Subcutaneous adipose tissue (tissue), 4 donors: ENCODE data around the gene GABBR1. TPM values are rescaled to one million over a fixed set of nuclear protein-coding genes. Genes with fewer than 3 reads are reported as not detected.

Experiments used
- total RNA-seq, 4 donors: library from RNA; depleted of rRNA; stranded (reverse); fragments of >200 nt; gene quantifications; one replicate each; pipeline ENCODE4 v1.1.0, GENCODE V29; 2016
- TF ChIP-seq, protein P1 (sequence below): fragments of 450-650 bp; IDR thresholded peaks from one replicate; pipeline ENCODE4 v1.5.1; 2016; ENCODE audit warnings: low read depth, mild to moderate bottlenecking, control low read depth, antibody characterized with exemption, moderate library complexity

The GABBR1 gene
- 10 to 100 TPM; 20.6 to 31.0 (median 25.0) TPM for total RNA-seq

DNA sequence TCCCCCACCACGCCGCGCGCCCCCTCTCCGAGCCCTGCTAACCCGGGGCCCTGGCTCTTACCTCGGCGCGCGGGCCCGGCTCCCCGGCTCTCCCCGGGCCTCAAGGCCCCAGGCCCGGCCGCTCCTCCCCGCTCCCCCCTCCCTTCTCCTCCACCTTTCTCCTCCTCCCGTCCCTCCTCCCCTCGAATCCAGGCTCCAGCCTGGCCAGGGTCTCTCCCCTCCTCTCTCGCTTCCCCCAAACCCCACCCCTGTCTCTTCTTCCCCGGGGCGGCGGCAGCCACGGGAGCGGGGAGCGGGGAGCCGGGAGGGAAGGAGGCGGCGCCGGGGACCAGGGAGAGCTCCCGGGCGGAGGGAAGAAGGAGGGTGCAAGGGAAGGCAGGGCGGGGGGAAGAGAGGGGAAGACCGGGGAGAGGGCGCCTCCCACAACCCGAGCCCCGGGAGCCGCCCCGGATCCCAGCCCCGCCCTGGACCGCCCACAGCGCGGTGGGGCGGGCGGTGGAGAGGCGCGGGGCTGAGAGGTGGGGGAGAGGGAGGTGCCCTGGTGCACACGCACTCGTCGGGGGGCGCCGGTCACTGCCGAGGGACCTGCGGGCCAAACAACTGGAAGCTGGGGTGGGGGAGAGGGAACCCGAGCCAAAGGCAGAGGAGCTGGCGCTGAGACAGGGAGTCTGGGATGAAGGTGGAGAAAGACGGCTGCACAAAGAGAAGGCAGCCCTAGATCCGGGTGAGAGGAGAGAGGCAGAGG lies at the start of gene GABBR1:
GABBR1 (minus strand) TSS at position 395 of the 745 bp plus-strand sequence. CDS start 798 bp downstream, outside the sequence.
- TF ChIP-seq, protein P1, sequence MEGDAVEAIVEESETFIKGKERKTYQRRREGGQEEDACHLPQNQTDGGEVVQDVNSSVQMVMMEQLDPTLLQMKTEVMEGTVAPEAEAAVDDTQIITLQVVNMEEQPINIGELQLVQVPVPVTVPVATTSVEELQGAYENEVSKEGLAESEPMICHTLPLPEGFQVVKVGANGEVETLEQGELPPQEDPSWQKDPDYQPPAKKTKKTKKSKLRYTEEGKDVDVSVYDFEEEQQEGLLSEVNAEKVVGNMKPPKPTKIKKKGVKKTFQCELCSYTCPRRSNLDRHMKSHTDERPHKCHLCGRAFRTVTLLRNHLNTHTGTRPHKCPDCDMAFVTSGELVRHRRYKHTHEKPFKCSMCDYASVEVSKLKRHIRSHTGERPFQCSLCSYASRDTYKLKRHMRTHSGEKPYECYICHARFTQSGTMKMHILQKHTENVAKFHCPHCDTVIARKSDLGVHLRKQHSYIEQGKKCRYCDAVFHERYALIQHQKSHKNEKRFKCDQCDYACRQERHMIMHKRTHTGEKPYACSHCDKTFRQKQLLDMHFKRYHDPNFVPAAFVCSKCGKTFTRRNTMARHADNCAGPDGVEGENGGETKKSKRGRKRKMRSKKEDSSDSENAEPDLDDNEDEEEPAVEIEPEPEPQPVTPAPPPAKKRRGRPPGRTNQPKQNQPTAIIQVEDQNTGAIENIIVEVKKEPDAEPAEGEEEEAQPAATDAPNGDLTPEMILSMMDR = no peak

DNA sequence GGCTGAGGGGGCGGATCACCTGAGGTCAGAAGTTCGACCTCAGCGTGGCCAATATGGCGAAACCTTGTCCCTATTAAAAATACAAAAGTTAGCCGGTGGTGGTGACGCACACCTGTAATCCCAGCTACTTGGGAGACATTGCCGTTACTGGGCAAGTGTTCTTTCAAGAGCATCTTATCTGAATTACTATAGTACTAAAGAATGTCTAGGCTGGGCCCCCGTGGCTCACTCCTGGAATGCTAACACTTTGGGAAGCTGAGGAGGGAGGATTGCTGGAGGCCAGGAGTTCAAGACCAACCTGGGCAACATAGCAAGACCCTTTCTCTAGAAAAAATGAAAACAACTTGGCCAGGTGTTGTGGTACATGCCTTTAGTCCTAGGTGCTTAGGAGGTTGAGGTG lies 48.8 kb upstream of the GABBR1 start:
- TF ChIP-seq, protein P1 = no peak

GRCh38 chr6:29680904-29681303 lies 47.9 kb upstream of the GABBR1 start, which contains the start of gene ZFP57:
ZFP57 (minus strand) TSS chr6:29681152; CDS start chr6:29677003, 4,149 bp downstream.
- TF ChIP-seq, protein P1 = no peak

GRCh38 chr6:29680416-29680815 lies 47.4 kb upstream of the GABBR1 start:
- TF ChIP-seq, protein P1 = no peak

DNA sequence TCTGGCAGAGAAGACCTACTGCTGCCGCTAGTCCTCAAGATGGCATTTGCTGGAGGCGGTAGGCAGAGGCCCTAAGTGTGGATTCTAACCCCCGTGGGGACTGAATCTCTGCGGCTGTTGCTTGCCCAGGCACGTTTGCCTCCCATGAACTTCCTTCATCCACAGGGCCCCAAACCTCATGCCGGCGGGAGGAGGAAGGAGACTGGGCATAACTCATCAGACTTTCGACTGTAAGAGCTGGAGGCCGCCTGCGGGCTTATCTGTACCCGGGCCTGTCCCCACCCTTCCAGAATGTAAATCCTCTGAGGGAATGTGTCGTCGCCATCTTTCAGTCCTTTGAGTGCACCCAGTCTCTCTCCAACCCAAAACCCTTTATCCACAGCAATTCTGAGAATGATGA lies 47.0 kb upstream of the GABBR1 start:
- TF ChIP-seq, protein P1 = no peak

- TF ChIP-seq, protein P1 = no peak
These were observed 45.1 kb upstream of the GABBR1 start for GRCh38 chr6:29678114-29678513.

GRCh38 chr6:29676981-29677601 lies 44.1 kb upstream of the GABBR1 start:
- TF ChIP-seq, protein P1 = no peak
